ENCODE data around the gene PLD4.

Gene PLD4

GRCh38 chr14:104977681-104978653 lies 53.3 kb downstream of the PLD4 start, which contains the start of gene AHNAK2:
AHNAK2 (minus strand) TSS chr14:104978374; CDS start chr14:104978237, 137 bp downstream.
- no peak for TF ChIP-seq CTCF (IDR thresholded peaks at IDR 0.05; ENCODE audit: extremely low read depth, missing control alignments)
- DNase-seq (ENCODE audit: low spot score) = peak; percentile 82

- no peak for DNase-seq (ENCODE audit: low spot score)
- no peak for TF ChIP-seq CTCF (IDR thresholded peaks at IDR 0.05; ENCODE audit: extremely low read depth, missing control alignments)
Observed at GRCh38 chr14:104978746-104979691, 54.3 kb downstream of the PLD4 start.

GRCh38 chr14:104979758-104980610 lies 55.3 kb downstream of the PLD4 start:
- no peak for TF ChIP-seq CTCF (IDR thresholded peaks at IDR 0.05; ENCODE audit: extremely low read depth, missing control alignments)
- no peak for DNase-seq (ENCODE audit: low spot score)

GRCh38 chr14:104980611-104981531 lies 56.2 kb downstream of the PLD4 start:
- TF ChIP-seq CTCF (IDR thresholded peaks at IDR 0.05; ENCODE audit: extremely low read depth, missing control alignments) = no peak

GRCh38 chr14:104981699-104982541 lies 57.2 kb downstream of the PLD4 start:
- no peak for TF ChIP-seq CTCF (IDR thresholded peaks at IDR 0.05; ENCODE audit: extremely low read depth, missing control alignments)
- no peak for DNase-seq (ENCODE audit: low spot score)

More at GRCh38 chr14:104980611-104981531, 56.2 kb downstream of the PLD4 start:
- no peak for DNase-seq (ENCODE audit: low spot score)

Data from GM20000 (cell line).